AG09319 (cell line): ENCODE results near the gene CA10.

Source experiments
- DNase-seq: peaks from one replicate; pipeline ENCODE4 v3.0.0-alpha.2; 2010; ENCODE audit warnings: low read depth; ENCODE audit errors: extremely low read depth
- TF ChIP-seq, protein P1 (sequence below): IDR thresholded peaks from 2 replicates; pipeline ENCODE4 v1.5.1; 2011; ENCODE audit warnings: low read depth, mild to moderate bottlenecking, inconsistent platforms, low read length, moderate library complexity

Gene CA10

DNA sequence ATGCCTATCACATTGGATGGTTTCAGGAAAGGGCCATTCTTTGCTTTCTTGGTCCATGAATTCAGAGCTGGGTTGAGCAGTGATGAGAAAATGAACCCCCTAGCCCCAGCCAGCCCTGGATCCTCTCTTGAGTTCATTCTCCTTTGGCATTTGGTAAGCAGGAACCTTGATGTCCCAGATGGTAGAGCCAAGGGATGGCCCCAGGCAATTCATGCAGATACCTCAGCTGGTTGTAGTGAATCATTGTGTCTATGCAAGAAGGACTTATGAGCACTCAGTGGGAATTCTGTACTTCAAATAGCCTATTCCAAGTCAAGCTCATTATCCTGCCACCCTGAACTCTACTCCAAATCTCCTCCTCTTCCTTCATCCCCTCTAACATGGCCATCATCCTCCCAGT, 485.4 kb downstream of the CA10 start:
- DNase-seq = no peak
- TF ChIP-seq, protein P1, sequence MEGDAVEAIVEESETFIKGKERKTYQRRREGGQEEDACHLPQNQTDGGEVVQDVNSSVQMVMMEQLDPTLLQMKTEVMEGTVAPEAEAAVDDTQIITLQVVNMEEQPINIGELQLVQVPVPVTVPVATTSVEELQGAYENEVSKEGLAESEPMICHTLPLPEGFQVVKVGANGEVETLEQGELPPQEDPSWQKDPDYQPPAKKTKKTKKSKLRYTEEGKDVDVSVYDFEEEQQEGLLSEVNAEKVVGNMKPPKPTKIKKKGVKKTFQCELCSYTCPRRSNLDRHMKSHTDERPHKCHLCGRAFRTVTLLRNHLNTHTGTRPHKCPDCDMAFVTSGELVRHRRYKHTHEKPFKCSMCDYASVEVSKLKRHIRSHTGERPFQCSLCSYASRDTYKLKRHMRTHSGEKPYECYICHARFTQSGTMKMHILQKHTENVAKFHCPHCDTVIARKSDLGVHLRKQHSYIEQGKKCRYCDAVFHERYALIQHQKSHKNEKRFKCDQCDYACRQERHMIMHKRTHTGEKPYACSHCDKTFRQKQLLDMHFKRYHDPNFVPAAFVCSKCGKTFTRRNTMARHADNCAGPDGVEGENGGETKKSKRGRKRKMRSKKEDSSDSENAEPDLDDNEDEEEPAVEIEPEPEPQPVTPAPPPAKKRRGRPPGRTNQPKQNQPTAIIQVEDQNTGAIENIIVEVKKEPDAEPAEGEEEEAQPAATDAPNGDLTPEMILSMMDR = no peak

DNA sequence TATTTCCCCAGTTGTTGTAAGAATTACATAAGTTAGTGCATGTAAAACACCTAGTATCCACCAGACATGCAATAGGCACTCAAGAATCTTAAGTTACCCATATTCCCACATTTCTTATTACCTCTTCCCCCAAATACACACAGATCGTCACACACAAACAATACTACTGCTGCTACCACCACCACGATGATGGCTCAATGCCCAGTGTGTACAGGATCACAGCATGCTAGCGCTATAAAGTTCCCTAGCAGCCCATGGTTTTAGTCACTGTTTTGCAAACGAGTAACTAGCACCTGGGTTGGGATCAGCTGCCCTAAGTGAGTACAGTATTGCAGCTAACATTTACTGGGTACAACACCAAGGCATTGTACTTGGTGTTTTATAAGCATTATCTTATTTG, 486.4 kb downstream of the CA10 start:
- no peak for DNase-seq
- TF ChIP-seq, protein P1 = no peak

DNA sequence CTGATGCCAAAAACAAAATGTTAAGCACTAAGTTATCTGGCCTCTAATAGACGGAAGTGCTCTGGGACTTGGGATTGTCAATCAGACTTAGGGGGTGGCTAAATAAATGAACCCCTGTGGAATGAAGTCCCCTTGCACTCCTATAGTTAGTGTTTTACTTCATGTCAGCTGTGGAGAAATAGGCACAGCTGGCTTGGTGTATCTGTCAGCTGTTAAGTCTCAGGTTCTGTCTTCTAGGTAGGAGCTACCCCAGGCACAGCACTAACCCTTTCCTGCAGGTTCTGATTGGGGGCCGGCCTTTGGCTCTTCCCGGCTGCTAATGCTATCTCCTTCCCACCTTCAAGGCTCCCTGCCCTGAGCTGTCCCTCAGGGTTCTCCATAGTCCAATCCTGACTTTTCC, 487.6 kb downstream of the CA10 start:
- TF ChIP-seq, protein P1 = no peak
- no peak for DNase-seq

DNA sequence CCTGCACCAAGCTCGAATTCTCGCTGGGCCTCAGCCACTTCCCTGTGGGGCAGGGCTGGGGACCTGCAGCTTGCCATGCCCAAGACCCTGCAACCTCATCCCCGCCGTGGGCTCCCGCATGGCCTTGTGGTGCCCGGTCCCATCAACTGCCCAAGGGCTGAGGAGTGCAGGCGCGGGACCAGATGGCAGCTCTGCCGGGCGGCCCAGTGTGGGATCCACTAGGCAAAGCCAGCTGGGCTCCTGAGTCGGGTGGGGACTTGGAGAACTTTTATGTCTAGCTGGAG, 489.6 kb downstream of the CA10 start:
- TF ChIP-seq, protein P1 = no peak
- DNase-seq = no peak

DNA sequence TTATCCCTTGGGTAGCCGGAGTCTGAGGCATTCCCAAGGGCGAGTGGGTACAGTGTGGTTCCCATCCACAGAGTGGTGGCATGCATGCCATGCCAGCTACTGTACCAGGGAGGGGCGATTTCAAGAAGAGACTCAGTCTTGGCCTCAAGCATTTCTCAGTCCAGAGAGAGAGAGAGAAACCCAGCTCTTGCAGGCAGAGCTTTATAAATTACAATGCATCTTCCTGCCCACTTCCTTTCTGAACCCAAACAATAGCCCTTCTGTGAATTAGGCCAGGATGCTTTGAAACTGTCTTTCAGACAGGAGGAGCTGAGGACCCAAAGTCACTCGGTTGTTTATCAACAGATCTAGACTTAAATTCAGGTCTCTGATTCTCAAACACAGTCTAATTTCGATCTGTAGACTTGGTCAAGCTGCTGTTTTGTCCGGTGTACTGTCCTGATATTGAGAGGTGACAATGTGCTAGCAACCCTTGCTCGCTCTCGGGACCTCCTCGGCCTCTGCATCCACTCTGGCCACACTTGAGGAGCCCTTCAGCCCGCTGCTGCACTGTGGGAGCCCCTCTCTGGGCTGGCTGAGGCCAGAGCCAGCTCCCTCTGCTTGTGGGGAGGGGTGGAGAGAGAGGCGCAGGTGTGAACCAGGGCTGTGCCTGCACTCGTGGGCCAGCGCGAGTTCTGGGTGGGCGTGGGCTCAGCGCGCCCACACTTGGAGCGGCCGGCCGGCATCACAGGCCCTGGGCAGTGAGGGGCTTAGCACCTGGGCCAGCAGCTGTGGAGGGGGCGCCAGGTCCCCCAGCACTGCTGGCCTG, 490.2 kb downstream of the CA10 start:
- TF ChIP-seq, protein P1 = no peak
- DNase-seq = no peak

DNA sequence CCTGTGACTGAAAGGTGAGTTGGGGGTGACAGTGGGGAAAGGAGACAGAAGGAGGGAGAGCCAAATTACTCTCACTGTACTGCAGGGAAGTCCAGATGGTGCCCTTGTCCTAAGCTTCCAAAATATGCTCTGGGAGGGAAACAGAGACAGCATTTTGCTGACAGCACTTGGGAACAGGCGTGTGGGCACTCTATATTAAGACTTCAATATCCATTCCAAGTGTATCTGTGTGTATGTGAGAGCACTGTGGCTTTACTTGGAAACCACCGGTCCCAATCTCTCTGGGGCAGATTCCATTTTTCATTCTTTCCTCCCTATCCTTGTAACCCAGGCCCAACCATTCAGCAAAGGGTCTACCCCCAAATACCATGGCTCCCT, 490.8 kb downstream of the CA10 start:
- no peak for DNase-seq
- TF ChIP-seq, protein P1 = no peak

DNA sequence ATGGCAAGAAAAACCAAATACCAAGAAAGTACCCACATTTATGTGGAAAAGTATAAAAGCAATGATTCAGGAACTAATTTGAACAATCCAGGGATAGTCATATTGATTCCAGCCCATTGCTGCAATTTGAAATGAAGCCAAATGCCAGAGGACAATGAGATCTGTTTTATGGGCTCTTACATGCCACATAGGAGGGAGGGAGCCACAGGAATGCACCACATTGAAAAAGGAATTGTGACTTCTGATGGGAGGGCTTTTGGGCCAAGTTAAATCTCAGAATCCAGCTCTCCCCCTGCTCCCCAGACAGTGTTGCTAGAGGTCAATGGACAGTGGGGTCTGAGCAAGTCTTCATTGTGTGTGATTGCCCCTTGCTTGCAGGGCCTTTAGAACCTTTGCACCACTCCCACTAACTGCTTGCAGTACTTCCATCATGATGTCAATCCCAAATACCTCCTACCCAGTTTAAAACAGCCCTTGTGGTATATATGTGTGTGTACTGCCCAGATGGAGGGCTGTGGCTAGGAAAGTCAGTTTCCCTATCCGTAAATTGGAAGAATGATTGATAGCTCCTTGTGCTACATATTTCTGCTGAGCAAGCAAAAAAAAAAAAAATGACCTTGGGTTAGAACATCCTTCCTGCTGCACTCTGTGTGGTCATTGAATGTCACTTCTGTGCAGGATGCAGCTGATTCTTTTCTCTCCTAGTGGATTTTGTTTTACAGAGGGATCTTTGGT, 491.4 kb downstream of the CA10 start:
- DNase-seq = no peak
- TF ChIP-seq, protein P1 = no peak
